C4-2B (cell line): ENCODE results near the gene RAPGEF6.

Experiments
- CTCF ChIP-seq: fragments of 450-650 bp; conservative IDR thresholded peaks from 2 replicates; pipeline ENCODE4 v1.5.1; 2017; ENCODE audit warnings: mild to moderate bottlenecking
- ZFX ChIP-seq: fragments of 450-650 bp; IDR thresholded peaks from 2 replicates; pipeline ENCODE4 v1.6.1; 2017

- TF ChIP-seq CTCF (no peak), ZFX (no peak)
Observed at GRCh38 chr5:131400585-131400984, 234.4 kb downstream of the RAPGEF6 start.
